DOHH2 (cell line): ENCODE results near the gene MYCL.

Experiments used
- H3F3A ChIP-seq: fragments of 200-600 bp; sonication (generic), shearing (Covaris generic); 2 replicates; pipeline ENCODE4 v1.6.0; 2016; ENCODE audit warnings: antibody characterized with exemption, mild to moderate bottlenecking; ENCODE audit not compliant: control insufficient read depth, insufficient read depth
- H3K27ac ChIP-seq: fragments of 200-600 bp; sonication (generic); 2 replicates; pipeline ENCODE4 v1.5.1; 2014; ENCODE audit warnings: low read depth, mild to moderate bottlenecking, low read length, moderate library complexity
- H3K27me3 ChIP-seq: fragments of 200-600 bp; sonication (generic); 2 replicates; pipeline ENCODE4 v1.6.1; 2014; ENCODE audit warnings: mild to moderate bottlenecking, low read length, mixed read lengths; ENCODE audit not compliant: control insufficient read depth
- H3K36me3 ChIP-seq: fragments of 200-600 bp; sonication (generic); 2 replicates; pipeline ENCODE4 v1.6.1; 2014; ENCODE audit warnings: mild to moderate bottlenecking, low read length, moderate library complexity, mixed read lengths; ENCODE audit not compliant: control insufficient read depth
- H3K4me1 ChIP-seq: fragments of 200-600 bp; sonication (generic); 2 replicates; pipeline ENCODE4 v1.6.1; 2014; ENCODE audit warnings: mild to moderate bottlenecking, low read length, mixed read lengths; ENCODE audit not compliant: control insufficient read depth
- H3K4me2 ChIP-seq: fragments of 200-600 bp; sonication (generic); 2 replicates; pipeline ENCODE4 v1.6.0; 2014; ENCODE audit warnings: mild to moderate bottlenecking, low read length, moderate library complexity
- H3K4me3 ChIP-seq: fragments of 200-600 bp; sonication (generic); 2 replicates; pipeline ENCODE4 v1.5.1; 2014; ENCODE audit warnings: mild to moderate bottlenecking, low read length, mixed read lengths
- H3K79me2 ChIP-seq: fragments of 200-600 bp; sonication (generic); 2 replicates; pipeline ENCODE4 v1.6.1; 2014; ENCODE audit warnings: mild to moderate bottlenecking, low read length, mixed read lengths; ENCODE audit not compliant: control insufficient read depth
- H3K9me2 ChIP-seq: fragments of 200-600 bp; sonication (generic); replicated peaks from 2 replicates; pipeline ENCODE4 v1.6.1; 2014; ENCODE audit warnings: mild to moderate bottlenecking, low read length, mixed read lengths; ENCODE audit not compliant: control insufficient read depth
- H3K9me3 ChIP-seq: fragments of 200-600 bp; sonication (generic); 2 replicates; pipeline ENCODE4 v1.6.1; 2014; ENCODE audit warnings: antibody characterized with exemption, low read length, mixed read lengths; ENCODE audit not compliant: control insufficient read depth, insufficient read depth
- H4K20me1 ChIP-seq: fragments of 200-600 bp; sonication (generic); 2 replicates; pipeline ENCODE4 v1.6.0; 2014; ENCODE audit warnings: low read depth, mild to moderate bottlenecking, antibody characterized with exemption, low read length, moderate library complexity; ENCODE audit not compliant: control insufficient read depth, insufficient read depth
- CTCF ChIP-seq: fragments of 200-600 bp; sonication (generic); IDR thresholded peaks from one replicate; pipeline ENCODE4 v1.5.1; 2014; ENCODE audit warnings: antibody characterized with exemption, mild to moderate bottlenecking, low read depth, low read length; ENCODE audit not compliant: poor library complexity, severe bottlenecking
- EZH2phosphoT487 ChIP-seq: fragments of 200-600 bp; sonication (generic); IDR thresholded peaks from 2 replicates; pipeline ENCODE4 v1.6.1; 2017; ENCODE audit warnings: borderline replicate concordance, mild to moderate bottlenecking, antibody characterized with exemption, low read length, moderate library complexity, mixed read lengths

Gene MYCL

GRCh38 chr1:39861003-39861402 is 40.7 kb downstream of the MYCL start:
- H4K20me1 ChIP-seq = peaks cover 3% of the 10 kb centered on the region; the same call in 1 of the 2 replicates

GRCh38 chr1:39859859-39860812 is 41.6 kb downstream of the MYCL start:
- peaks cover 79% of the 10 kb centered on the region for H3K79me2 ChIP-seq
- H3F3A ChIP-seq = no peaks in the 10 kb centered on the region
- no peak overlapping the region for H3K4me3 ChIP-seq
- no peaks in the 10 kb centered on the region for H3K9me3 ChIP-seq
- H3K4me1 ChIP-seq = no peaks in the 10 kb centered on the region
- H3K27me3 ChIP-seq = no peaks in the 10 kb centered on the region
- no peak overlapping the region for H3K27ac ChIP-seq
- H3K4me2 ChIP-seq = no peak overlapping the region
- H3K36me3 ChIP-seq = peaks cover 34% of the 10 kb centered on the region
- no peaks in the 10 kb centered on the region for H3K9me2 ChIP-seq
- no peak for TF ChIP-seq CTCF
- TF ChIP-seq EZH2phosphoT487 = no peak
- H4K20me1 ChIP-seq = peaks cover 3% of the 10 kb centered on the region; the same call in 1 of the 2 replicates

More at GRCh38 chr1:39861003-39861402, 40.7 kb downstream of the MYCL start:
- Histone ChIP-seq H3K27ac (no peak overlapping the region), H3K9me3 (no peaks in the 10 kb centered on the region), H3K79me2 (peaks cover 87% of the 10 kb centered on the region), H3F3A (no peaks in the 10 kb centered on the region), H3K4me2 (no peak overlapping the region), H3K36me3 (peaks cover 30% of the 10 kb centered on the region), H3K9me2 (no peaks in the 10 kb centered on the region), H3K4me3 (no peak overlapping the region), H3K27me3 (no peaks in the 10 kb centered on the region), H3K4me1 (no peaks in the 10 kb centered on the region)
- TF ChIP-seq CTCF = no peak
- no peak for TF ChIP-seq EZH2phosphoT487

- H3K27ac ChIP-seq = no peak overlapping the region
- H3K79me2 ChIP-seq = peaks cover 62% of the 10 kb centered on the region
- H3K4me2 ChIP-seq = no peak overlapping the region
- H3K9me2 ChIP-seq = no peaks in the 10 kb centered on the region
- no peak overlapping the region for H3K4me3 ChIP-seq
- TF ChIP-seq EZH2phosphoT487 = no peak
- TF ChIP-seq CTCF = no peak
- no peaks in the 10 kb centered on the region for H3K9me3 ChIP-seq
- H3K36me3 ChIP-seq = peaks cover 43% of the 10 kb centered on the region
- H4K20me1 ChIP-seq = peaks cover 3% of the 10 kb centered on the region; the same call in 1 of the 2 replicates
- no peaks in the 10 kb centered on the region for H3K27me3 ChIP-seq
- H3K4me1 ChIP-seq = no peaks in the 10 kb centered on the region
- H3F3A ChIP-seq = no peaks in the 10 kb centered on the region
Observed at GRCh38 chr1:39858315-39858714, 43.4 kb downstream of the MYCL start.
